SK-N-MC (cell line): ENCODE data around the gene TGFB1.
"Not testable (repeated sequence)": the region's sequence is repeated elsewhere in the genome, so short reads cannot be mapped to it uniquely, and the experiment has no call there.

Experiments
- DNase-seq: peaks from one replicate; pipeline ENCODE4 v3.0.0-alpha.2; 2011; ENCODE audit warnings: low read depth, low spot score
- H3K27ac ChIP-seq: fragments of 200-600 bp; sonication (generic); 2 replicates; pipeline ENCODE4 v1.5.1; 2016; ENCODE audit warnings: mixed run types
- H3K36me3 ChIP-seq: fragments of 200-600 bp; sonication (generic); 2 replicates; pipeline ENCODE4 v1.6.1; 2017; ENCODE audit warnings: antibody characterized with exemption, low read length, mixed read lengths; ENCODE audit not compliant: insufficient read depth
- H3K4me3 ChIP-seq: fragments of 200-600 bp; sonication (generic); 2 replicates; pipeline ENCODE4 v1.5.1; 2016
- H3K9ac ChIP-seq: fragments of 200-600 bp; sonication (generic); 2 replicates; pipeline ENCODE4 v1.8.0; 2017; ENCODE audit warnings: mixed run types, mixed read lengths; ENCODE audit not compliant: insufficient read length
- H3K9me3 ChIP-seq: fragments of 200-600 bp; sonication (generic); 2 replicates; pipeline ENCODE4 v1.6.1; 2017; ENCODE audit warnings: low read depth, mild to moderate bottlenecking, antibody characterized with exemption, low read length, moderate library complexity, mixed read lengths
- EZH2 ChIP-seq: fragments of 200-600 bp; sonication (generic); IDR thresholded peaks from one replicate; pipeline ENCODE4 v1.6.1; 2017; ENCODE audit warnings: antibody characterized with exemption
- FOXP2 ChIP-seq: optimal IDR thresholded peaks from 2 replicates; pipeline ENCODE3; 2011; ENCODE audit warnings: mild to moderate bottlenecking, moderate library complexity; ENCODE audit not compliant: insufficient read depth; ENCODE audit errors: extremely low read length, control extremely low read depth
- POLR2AphosphoS5 ChIP-seq: IDR thresholded peaks from 2 replicates; pipeline ENCODE4 v1.6.1; 2012; ENCODE audit warnings: mild to moderate bottlenecking, low read depth, low read length, borderline replicate concordance

The TGFB1 gene

GRCh38 chr19:41354343-41354953 lies 726 bp upstream of the TGFB1 start:
- Histone ChIP-seq H3K4me3 (peak overlapping the region; percentile 92), H3K9ac (peak overlapping the region; percentile 75), H3K27ac (no peak overlapping the region)

GRCh38 chr19:41352609-41353465 lies 885 bp downstream of the TGFB1 start:
- H3K27ac ChIP-seq, result no peak overlapping the region
- DNase-seq, result no peak

More at GRCh38 chr19:41354343-41354953, 726 bp upstream of the TGFB1 start:
- TF ChIP-seq FOXP2 (peak; percentile 2), POLR2AphosphoS5 (no peak)
- Histone ChIP-seq H3K36me3 (no peaks in the 10 kb centered on the region), H3K9me3 (no peaks in the 10 kb centered on the region)
- no peak for DNase-seq

GRCh38 chr19:41352279-41352608 lies 1.5 kb downstream of the TGFB1 start:
- no peak for TF ChIP-seq FOXP2
- no peak for TF ChIP-seq POLR2AphosphoS5
- TF ChIP-seq EZH2, result no peak
- no peak for DNase-seq
- no peaks in the 10 kb centered on the region for H3K9me3 ChIP-seq
- H3K4me3 ChIP-seq, result peak overlapping the region; percentile 92
- H3K36me3 ChIP-seq, result peaks cover 4% of the 10 kb centered on the region; the same call in 1 of the 2 replicates
- H3K9ac ChIP-seq, result peak overlapping the region; percentile 73
- H3K27ac ChIP-seq, result no peak overlapping the region

More at GRCh38 chr19:41352609-41353465, 885 bp downstream of the TGFB1 start:
- Histone ChIP-seq H3K36me3 (peaks cover 4% of the 10 kb centered on the region; the same call in 1 of the 2 replicates), H3K4me3 (peak overlapping the region; percentile 92), H3K9me3 (no peaks in the 10 kb centered on the region), H3K9ac (peak overlapping the region; percentile 73)
- TF ChIP-seq POLR2AphosphoS5 (0 out of 2 replicates have a peak, but pooled peaks have one; percentile 1), EZH2 (no peak)

GRCh38 chr19:41351339-41352245 lies 2.1 kb downstream of the TGFB1 start:
- H3K4me3 ChIP-seq, result peak overlapping the region; percentile 92
- no peak overlapping the region for H3K27ac ChIP-seq
- TF ChIP-seq FOXP2, result no peak
- TF ChIP-seq EZH2, result no peak
- no peak for TF ChIP-seq POLR2AphosphoS5
- peak overlapping the region; percentile 73 for H3K9ac ChIP-seq
- H3K9me3 ChIP-seq, result no peaks in the 10 kb centered on the region
- H3K36me3 ChIP-seq, result peaks cover 4% of the 10 kb centered on the region; the same call in 1 of the 2 replicates
- no peak for DNase-seq

- H3K9ac ChIP-seq, result no peak overlapping the region
- no peaks in the 10 kb centered on the region for H3K9me3 ChIP-seq
- H3K4me3 ChIP-seq, result peak overlapping the region; percentile 92
- TF ChIP-seq EZH2 (no peak), FOXP2 (no peak), POLR2AphosphoS5 (no peak)
- H3K27ac ChIP-seq, result no peak overlapping the region
- H3K36me3 ChIP-seq, result peaks cover 4% of the 10 kb centered on the region; the same call in 1 of the 2 replicates
- DNase-seq, result no peak
These were observed 2.9 kb downstream of the TGFB1 start for GRCh38 chr19:41350735-41351338.

GRCh38 chr19:41346916-41347315 lies 6.8 kb downstream of the TGFB1 start:
- H3K9me3 ChIP-seq, H3K9ac ChIP-seq, DNase-seq, H3K27ac ChIP-seq, H3K4me3 ChIP-seq: not testable (repeated sequence)
- peaks cover 22% of the 10 kb centered on the region for H3K36me3 ChIP-seq

GRCh38 chr19:41344162-41344561 lies 9.6 kb downstream of the TGFB1 start:
- no peak for TF ChIP-seq EZH2
- TF ChIP-seq POLR2AphosphoS5, result no peak
- TF ChIP-seq FOXP2, result no peak
- H3K4me3 ChIP-seq, result no peak overlapping the region
- no peak for DNase-seq
- H3K27ac ChIP-seq, result no peak overlapping the region
- no peak overlapping the region for H3K9ac ChIP-seq
- H3K9me3 ChIP-seq, result no peaks in the 10 kb centered on the region
- peaks cover 35% of the 10 kb centered on the region for H3K36me3 ChIP-seq

GRCh38 chr19:41341669-41342490 lies 11.8 kb downstream of the TGFB1 start:
- H3K36me3 ChIP-seq, result peaks cover 38% of the 10 kb centered on the region
- DNase-seq, result no peak
- no peak for TF ChIP-seq FOXP2
- TF ChIP-seq EZH2, result no peak
- TF ChIP-seq POLR2AphosphoS5, result no peak

More at GRCh38 chr19:41341669-41342490, 11.8 kb downstream of the TGFB1 start:
- Histone ChIP-seq H3K27ac (no peak overlapping the region), H3K9ac (no peak overlapping the region), H3K4me3 (no peak overlapping the region), H3K9me3 (no peaks in the 10 kb centered on the region)
